GM10266 (cell line): ENCODE results near the gene KCNQ2.

Experiments
- DNase-seq: peaks from one replicate; pipeline ENCODE4 v3.0.0; 2012; ENCODE audit errors: extremely low spot score
- TF ChIP-seq, protein P1 (sequence below): IDR thresholded peaks from 2 replicates; pipeline ENCODE4 v1.5.1; 2012; ENCODE audit warnings: mild to moderate bottlenecking, low read depth; ENCODE audit not compliant: control insufficient read depth, insufficient read depth; ENCODE audit errors: missing control alignments

The KCNQ2 gene

DNA sequence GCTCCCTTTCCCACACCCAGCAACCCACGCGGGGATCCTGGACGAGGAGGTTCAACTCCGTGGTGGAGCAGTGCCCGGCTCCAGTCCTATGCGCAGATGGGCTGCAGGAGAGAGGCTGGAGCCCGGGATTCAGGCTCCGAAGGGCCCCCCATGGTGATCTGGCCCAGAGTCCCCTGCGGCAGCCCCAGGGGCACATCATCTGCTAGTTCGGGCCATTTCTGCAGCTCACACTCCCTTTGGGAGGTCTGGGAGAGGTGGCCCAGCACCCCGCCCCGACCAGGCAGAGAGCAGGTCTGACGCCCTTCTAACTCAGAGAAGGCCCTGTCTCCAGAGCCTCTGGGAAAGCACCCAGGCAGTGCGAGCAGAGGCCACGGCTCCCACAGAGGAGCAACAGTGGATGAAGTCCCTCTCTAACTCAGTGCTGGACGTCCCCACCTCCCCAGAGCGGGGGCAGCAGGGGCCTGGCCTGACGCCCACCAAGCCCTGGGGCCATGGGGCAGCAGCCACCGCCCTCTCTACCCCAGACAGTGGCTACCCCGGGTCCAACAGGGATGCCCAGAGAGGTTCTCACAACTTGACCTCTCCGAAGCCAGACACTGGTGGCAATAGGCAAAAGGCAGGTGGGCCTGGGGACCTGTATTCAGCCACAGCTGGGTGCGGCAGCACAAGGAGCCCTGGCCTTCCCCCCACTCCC is 3.3 kb downstream of the KCNQ2 start:
- DNase-seq, result no peak
- TF ChIP-seq, protein P1, sequence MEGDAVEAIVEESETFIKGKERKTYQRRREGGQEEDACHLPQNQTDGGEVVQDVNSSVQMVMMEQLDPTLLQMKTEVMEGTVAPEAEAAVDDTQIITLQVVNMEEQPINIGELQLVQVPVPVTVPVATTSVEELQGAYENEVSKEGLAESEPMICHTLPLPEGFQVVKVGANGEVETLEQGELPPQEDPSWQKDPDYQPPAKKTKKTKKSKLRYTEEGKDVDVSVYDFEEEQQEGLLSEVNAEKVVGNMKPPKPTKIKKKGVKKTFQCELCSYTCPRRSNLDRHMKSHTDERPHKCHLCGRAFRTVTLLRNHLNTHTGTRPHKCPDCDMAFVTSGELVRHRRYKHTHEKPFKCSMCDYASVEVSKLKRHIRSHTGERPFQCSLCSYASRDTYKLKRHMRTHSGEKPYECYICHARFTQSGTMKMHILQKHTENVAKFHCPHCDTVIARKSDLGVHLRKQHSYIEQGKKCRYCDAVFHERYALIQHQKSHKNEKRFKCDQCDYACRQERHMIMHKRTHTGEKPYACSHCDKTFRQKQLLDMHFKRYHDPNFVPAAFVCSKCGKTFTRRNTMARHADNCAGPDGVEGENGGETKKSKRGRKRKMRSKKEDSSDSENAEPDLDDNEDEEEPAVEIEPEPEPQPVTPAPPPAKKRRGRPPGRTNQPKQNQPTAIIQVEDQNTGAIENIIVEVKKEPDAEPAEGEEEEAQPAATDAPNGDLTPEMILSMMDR, result no peak

DNA sequence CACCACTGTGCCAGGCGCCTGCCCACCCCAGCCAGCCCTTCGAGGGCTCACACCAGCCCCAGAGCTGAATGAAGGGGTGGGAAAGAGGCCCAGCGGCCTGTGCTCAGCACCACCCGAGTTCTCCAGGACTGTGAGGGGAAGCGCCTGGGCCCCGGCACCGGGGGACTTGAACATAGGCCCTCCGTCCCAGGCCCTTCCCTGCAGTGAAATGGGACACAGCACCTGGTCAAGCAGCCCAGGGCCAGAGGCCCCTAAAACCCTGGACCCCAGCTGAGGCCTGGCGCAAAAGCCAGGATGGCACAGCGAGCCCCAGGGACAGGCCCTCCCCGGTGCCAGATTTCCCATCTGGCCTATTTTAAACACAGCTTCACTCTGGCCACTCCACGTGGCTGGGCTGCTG is 4.0 kb downstream of the KCNQ2 start:
- no peak for DNase-seq
- TF ChIP-seq, protein P1, result no peak

DNA sequence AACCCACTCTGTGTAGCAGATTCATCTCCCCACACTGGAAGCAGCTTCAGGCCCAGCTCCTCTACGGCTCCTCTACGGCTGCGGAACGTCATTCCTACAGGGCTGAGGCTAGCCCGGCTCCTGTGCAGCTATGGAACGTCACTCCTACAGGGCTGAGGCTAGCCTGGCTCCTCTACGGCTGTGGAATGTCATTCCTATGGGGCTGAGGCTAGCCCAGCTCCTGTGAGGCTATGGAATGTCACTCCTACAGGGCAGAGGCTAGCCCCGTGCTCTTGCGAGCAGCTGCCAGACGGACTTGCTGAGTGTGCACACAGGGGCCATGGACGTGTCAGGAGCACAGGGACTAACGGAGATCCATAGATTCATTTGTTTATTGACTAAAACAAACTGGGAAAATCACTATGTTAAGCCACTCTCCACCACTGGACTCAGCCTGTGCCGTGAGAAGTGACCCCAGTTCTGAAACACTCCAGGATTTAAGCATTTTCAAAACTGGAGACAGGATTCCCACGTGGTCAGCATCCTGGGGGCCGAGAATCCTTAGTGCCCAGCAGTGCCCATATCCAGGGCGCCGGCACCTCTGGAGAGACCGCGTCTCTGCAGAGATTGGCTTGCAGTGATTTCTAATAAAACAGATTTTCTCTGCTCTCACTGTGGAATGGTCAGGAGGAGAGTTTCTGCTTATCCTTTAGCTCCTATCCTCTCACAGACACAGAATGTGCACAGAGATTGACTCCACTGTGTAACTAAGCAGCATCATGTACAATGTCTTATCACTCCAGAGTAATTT is 5.0 kb downstream of the KCNQ2 start:
- TF ChIP-seq, protein P1, result no peak
- DNase-seq, result no peak

DNA sequence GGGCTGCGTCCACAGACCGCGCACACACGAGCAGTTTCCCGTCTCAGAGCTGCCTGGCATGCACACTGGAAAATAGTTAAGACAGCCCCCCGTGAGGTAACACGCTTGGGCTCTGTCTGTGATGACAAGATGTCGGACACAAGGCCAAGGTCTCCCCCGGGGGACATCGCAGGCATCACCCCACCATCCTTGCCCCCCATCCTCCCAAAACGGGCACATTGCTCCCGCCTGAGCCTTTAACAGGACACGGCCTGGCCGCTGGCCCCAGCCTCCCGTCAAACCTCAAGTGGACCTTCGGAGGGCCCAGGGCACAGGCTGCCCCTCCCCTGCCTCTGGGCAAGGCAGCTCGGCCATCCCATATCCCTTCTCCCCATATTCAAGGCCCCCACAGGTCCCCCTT is 5.6 kb downstream of the KCNQ2 start:
- no peak for DNase-seq
- TF ChIP-seq, protein P1, result no peak

DNA sequence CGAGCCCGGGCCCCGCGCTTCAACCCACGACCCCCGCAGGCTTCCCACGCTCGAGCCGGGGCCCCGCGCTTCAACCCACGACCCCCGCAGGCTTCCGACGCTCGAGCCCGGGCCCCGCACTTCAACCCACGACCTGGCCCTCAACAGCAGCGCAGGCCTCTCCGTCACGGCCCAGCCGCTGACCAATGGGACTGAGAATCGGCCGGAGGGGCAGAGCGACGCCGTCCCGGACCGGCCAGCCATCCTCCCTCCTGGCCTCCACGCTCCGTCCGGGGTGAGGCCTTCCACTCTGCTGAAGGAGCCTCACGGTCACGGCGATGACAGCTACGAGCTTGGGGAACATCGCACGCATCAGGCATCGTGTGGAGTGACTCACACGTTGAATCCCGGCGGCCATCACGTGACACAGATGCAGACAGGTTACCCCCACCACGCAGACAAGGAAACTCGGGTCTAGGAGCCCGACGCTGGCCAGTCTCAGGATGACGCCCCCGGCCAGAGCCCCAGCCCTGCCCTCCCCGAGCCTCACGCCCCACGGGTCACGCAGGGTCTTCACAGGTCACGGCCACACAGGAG is 6.1 kb downstream of the KCNQ2 start:
- TF ChIP-seq, protein P1, result no peak
- no peak for DNase-seq

DNA sequence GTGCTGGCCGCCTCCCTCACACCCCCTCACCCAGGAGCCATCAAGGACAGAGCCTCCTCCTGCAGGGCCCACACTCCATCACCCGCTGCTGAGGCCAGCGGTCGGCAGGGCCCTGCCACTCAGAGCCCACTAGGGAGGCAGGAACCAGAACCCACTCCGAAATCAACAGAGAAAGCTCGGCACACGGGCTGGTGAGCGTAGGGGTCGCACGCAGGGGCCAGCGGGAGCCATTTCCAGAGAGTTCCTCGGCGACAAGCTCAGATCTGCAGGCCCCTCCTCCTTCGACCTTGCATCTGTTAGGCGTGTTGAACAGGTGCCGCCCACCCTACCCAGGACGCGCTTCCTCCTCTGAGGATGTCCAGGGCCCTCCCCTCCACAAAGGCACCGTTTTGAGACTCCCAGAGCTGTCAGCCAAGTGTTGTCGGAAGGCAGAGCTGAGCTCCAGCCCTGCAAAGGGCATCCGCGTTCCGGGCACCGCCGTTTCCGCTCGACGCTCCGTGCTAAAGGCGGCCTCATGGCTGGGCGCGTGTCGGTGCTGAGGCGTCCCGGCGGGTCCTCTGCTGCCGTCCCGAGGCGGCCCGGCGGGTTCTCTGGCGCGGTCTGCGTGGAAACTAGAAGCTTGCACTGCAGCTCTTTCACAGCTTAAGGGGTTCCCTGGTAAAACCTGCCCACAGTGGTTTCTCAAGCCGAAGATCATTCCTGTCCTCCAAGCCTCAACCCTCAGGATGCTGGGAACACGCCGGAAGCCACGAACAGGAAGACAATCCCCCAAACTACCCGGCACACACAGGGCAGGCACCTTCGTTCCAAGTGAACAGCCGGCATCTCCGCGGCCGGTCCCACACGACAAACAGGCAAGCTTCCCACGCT is 6.8 kb downstream of the KCNQ2 start:
- no peak for DNase-seq
- TF ChIP-seq, protein P1, result no peak
